ENCODE results near the gene UBE2E2.
A peak's percentile ranks its signal among the peaks of the same experiment; 100 is the strongest.

Gene UBE2E2

DNA sequence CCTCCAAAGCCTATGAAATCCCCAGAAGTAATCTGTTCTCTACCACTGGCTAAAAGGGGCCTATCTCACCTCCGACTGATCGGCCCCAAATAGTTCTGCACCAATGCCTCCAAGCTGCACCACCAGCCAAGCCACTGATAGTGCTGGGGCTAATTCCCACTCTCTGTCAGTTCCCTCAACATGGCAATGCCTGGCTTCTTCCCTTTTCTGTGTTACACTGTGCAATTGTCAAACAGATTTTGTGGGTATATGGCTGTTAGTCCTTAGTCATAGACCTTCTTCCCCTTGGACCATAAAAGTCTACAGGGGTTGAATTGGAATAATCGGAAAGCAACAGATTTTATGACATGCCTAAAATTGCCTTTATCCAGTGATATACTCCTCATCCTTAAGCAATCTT, 9.3 kb upstream of the UBE2E2 start:
- no peak for DNase-seq (ENCODE audit: low read depth in 2 of 2)

DNA sequence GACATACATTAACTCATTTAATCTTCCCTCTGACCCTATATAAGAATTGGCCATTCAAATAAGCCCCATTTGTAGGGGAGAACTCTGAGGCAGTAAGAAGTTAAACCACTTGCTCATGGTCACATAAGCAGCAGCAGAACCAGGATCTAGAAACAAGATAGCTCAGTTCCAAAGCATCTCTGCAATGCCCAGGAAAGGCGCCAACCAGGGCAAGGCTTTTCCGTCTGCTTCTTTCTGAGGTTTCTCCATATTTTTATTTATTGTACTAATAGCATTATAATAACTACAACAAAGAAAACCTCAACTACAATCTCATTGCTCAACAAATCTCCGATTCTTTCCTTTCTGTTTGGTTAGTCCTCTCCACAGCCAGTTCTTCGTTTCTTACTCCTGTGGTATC, 4.3 kb upstream of the UBE2E2 start:
- DNase-seq (ENCODE audit: low read depth in 2 of 2) = no peak

DNA sequence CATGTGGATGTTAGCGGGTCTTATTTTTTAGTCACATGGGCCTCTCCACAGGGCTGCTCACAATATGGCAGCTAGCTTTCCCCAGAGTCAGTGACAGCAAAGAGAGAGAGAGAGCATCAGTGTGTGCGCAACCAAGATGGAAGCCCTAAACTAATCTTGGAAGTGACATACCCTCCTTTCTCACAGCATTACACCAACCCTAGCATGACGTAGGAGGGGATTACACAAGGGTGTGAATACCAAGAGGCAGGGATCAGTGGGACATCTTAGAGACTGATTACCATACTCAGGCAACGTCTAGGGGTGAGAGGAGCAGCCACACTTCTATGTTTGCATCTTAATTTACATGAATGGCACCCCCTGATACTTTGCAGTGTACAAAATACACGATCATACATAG, 3.5 kb upstream of the UBE2E2 start:
- DNase-seq (ENCODE audit: low read depth in 2 of 2) = no peak

GRCh38 chr3:23201154-23201838, 1.8 kb upstream of the UBE2E2 start:
- no peak for DNase-seq (ENCODE audit: low read depth in 2 of 2)

- DNase-seq (ENCODE audit: low read depth in 2 of 2) = no peak
These were observed 765 bp upstream of the UBE2E2 start for GRCh38 chr3:23202203-23202920.

DNA sequence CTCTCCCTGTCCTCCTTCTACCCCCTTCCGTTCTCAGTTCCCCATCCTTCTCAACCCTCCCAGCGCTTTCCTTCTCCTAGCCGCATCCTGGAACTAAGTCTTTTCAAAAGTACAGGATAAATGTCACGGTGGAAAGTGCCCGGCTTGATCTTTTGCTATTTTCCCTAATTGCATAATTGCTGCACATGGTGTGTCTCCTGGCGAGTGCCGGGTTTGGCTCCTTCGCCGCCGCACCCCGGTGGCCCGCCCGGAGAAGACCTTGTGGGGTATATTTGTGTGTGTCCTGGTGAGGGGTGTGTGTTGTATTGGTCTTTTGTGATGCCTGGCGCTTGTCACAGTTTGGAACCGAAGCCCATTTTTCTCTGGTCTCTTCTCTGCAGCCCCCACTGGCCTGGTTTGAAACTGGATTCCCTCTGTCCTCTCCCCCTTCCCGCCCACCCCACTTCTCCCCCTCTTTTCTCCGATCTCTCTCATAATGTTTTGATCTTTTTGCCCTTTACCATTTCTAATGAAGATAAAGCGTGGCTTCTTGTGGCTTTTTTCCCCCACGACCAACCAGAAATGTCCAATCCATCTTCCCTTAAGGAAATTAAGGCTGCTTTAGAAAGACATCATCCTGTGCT, 692 bp downstream of the UBE2E2 start:
- DNase-seq (ENCODE audit: low read depth in 2 of 2) = peak in 1 of 2 donors; percentile 3

DNA sequence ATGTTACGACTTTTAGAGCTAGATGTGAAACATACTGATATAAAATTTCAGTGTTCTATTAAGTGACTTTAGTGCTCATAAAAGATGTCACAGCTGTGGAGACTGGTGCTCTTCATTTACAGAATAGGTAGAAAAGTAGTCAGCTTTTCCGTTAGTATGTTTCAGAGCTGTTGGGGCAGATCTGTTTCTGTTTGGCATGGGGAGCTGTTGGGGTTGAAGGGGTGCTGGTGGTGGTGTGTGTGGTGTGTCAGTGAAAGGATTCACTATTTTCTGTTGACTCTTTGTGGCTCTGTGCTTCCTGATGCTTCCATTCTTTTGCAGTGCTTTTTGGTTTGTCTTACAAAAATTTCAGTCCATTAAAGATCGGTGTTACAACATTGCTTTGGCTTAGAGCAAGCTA, 3.2 kb downstream of the UBE2E2 start:
- no peak for DNase-seq (ENCODE audit: low read depth in 2 of 2)

- DNase-seq (ENCODE audit: low read depth in 2 of 2) = no peak
These were observed 6.0 kb downstream of the UBE2E2 start for GRCh38 chr3:23209103-23209502.

- no peak for DNase-seq (ENCODE audit: low read depth in 2 of 2)
These were observed 6.8 kb downstream of the UBE2E2 start for GRCh38 chr3:23209747-23210487.

- no peak for DNase-seq (ENCODE audit: low read depth in 2 of 2)
These were observed 10.7 kb downstream of the UBE2E2 start for GRCh38 chr3:23213813-23214212.

DNA sequence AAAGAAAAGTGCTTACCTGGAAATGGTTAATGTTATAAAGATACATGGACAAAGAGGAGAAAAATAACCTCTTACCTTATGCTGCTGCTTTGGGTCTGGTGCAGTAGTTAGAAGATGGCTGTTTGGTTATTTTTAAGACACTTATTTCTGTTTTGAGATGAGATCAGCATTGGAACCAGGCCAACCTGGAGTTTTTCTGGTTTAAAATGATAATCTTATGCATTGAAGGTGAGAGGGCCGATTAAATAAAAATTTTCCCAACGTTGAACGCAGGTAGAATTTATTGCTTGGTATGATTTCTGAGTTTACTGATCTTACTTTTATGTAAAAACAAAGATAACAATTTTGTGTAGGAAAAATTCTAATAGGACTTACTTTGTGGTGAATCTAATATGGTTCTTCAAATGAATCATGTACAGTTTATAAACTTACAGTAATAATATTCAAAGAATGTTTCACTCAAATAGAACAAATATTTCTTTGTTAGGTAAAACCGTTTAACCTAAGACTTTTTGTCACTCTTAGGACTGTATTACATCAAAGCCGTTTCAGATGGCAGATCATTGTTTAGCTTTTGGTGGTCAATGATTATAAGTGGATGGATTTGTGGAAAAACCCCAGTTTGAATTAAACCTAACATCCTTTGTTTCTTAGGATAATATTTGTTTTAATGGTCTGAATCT, 14.9 kb downstream of the UBE2E2 start:
- no peak for DNase-seq (ENCODE audit: low read depth in 2 of 2)

DNA sequence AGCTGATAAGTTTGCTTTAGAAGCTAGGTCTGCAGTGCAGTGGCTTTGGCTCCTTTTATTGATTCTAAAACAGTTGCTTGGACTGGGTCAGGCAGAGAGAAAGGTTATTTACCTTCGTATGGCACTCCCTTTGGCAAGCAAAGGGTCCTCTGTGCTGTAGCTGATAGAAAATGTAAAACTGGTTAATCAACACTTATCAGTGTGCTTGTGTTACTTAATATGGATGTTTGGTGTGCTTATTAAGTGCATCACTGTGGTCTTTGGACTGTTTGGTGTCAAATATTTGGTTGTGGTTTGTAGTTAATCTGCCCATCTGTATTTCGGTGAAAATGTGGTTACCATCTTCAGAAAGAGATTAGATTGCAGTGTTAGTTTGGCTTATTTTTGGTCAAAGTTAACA, 16.0 kb downstream of the UBE2E2 start:
- DNase-seq (ENCODE audit: low read depth in 2 of 2) = no peak

DNA sequence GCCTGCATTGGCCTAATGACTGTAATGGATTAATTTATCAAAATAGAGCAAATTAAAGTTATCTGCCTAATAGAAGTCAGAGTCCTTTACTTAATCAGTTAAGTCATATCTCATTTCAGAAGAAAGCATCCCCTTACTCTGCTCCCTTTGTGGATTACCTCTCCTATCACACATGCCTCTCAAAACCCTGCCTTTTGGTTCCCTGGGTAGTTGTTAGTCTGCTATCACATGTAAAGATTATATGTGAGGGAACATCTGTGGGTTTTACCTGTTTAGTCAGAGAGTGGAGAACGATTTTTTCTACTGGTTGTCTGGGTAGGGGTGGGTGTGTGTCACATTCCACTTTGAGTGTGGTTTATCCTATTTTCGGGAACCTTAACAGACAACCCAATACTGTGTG, 16.4 kb downstream of the UBE2E2 start:
- DNase-seq (ENCODE audit: low read depth in 2 of 2) = no peak

DNA sequence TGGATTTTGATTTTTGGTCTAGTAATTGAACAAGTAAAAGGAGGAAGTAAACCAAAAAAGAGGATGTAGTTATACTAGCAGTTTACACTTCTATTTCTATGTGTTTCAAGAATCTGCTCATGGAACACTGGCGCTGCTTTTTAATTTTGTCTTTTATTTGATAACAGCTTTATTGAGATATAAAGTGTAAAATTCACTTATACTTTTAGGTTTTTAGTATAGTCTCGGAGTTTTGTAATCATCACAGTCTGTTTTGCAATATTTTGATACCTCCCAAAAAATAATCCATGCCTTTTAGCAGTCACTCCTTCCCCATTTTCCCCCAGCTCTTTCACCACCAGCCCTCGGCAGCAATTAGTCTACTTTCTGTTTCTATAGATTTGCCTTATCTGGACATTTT, 18.0 kb downstream of the UBE2E2 start:
- no peak for DNase-seq (ENCODE audit: low read depth in 2 of 2)

- no peak for DNase-seq (ENCODE audit: low read depth in 2 of 2)
These were observed 28.9 kb downstream of the UBE2E2 start for GRCh38 chr3:23232016-23232415.

- no peak for DNase-seq (ENCODE audit: low read depth in 2 of 2)
These were observed 29.7 kb downstream of the UBE2E2 start for GRCh38 chr3:23232854-23233253.

- no peak for DNase-seq (ENCODE audit: low read depth in 2 of 2)
These were observed 32.1 kb downstream of the UBE2E2 start for GRCh38 chr3:23235264-23235663.

GRCh38 chr3:23236890-23237289, 33.8 kb downstream of the UBE2E2 start:
- DNase-seq (ENCODE audit: low read depth in 2 of 2) = no peak

DNA sequence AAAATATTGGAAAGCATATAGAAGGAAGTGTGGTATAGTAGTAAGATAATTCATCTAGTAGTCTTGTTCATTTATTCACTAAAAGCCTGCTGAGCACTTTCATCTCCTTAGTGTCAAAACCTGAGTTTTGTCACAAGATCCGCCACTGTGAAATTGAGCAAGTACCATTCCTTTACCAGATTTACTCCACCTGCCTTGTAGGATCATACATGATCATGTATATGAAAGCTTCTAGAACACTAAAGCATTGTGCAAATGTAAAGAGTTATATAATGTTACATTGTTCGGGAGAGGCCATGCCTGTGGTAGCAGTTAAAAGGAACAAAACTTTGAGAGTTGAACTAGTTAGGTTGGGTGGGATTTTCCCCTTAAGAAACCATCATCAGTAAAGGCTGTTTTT, 35.0 kb downstream of the UBE2E2 start:
- DNase-seq (ENCODE audit: low read depth in 2 of 2) = no peak

DNA sequence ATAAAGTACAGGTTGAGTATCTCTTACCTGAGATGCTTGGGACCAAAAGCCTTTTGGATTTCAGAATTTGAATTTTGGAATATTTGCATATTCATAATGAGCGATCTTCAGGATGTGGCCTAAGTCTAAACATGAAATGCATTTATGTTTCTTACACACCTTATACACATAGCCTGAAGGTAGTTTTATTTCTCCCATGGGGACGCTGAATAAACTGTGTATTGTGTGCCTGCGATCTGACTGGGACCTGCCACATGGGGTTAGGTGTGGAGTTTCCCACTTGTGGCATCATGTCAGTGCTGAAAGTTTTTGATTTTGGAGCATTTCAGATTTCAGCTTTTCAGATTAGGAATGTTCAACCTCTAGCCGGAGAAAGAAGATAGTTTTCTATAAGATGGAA, 35.5 kb downstream of the UBE2E2 start:
- DNase-seq (ENCODE audit: low read depth in 2 of 2) = no peak

DNA sequence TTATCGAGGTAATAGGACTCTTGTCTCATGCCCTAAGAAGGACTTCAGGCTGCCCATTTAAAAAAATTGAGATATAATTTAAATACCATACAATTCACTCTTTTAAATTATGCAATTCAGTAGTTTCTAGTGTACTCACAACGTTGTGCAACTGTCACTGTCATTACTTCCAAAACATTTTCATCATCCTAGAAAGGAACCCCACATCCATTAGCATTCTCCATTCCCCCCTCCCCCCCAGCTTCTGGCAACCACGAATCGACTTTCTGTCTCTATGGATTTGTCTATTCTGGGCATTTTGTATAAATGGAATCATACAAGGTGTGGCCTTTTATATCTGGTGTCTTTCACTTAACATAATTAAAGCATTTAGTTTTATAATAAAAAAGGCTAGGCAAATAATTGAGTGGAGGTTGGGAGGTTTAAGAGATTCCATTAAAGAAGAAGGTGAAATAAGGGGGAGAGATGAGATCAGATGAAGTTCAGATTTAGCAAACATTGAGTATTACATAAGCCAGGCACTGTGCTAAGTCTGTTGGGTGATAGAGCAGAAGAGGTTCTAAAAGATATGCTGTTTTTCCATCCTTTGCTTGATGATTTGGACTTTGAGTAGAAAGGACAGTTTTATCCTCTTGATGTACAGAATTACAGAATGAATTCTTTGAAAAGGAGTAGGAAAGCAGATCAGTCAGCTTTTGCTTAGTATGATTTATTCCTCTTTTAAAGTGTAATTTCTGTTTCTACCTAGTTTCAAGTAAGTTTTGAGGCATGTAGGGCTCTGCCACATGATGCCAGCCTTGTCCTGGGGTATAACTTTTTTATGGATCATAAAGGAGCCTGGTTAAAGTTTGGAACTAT, 36.3 kb downstream of the UBE2E2 start:
- no peak for DNase-seq (ENCODE audit: low read depth in 2 of 2)
